ENCODE results near the gene ADA. TPM values are rescaled to one million over a fixed set of nuclear protein-coding genes. Genes with fewer than 3 reads are reported as not detected.
A peak's percentile ranks its signal among the peaks of the same experiment; 100 is the strongest.

The ADA gene
- total and polyA plus RNA-seq, 2 of the 13 experiments (the other 11 are each of a cell fraction or from before 2014, with no cell fraction given): 2.5 to 11.3 TPM

DNA sequence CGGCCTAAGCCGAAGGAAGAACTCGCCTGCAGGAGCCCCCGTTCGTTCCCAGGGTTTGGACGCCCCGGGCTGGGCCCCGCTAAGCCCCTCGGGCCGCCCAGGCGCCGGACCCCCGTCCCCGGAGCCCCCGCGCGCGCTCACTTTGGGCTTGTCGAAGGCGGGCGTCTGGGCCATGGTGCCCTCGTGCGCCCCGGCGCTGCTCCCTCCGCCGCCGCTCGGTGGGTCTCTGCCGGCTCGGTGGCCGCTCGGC lies 140 bp downstream of the ADA start (continued):
- TF ChIP-seq, protein P1, sequence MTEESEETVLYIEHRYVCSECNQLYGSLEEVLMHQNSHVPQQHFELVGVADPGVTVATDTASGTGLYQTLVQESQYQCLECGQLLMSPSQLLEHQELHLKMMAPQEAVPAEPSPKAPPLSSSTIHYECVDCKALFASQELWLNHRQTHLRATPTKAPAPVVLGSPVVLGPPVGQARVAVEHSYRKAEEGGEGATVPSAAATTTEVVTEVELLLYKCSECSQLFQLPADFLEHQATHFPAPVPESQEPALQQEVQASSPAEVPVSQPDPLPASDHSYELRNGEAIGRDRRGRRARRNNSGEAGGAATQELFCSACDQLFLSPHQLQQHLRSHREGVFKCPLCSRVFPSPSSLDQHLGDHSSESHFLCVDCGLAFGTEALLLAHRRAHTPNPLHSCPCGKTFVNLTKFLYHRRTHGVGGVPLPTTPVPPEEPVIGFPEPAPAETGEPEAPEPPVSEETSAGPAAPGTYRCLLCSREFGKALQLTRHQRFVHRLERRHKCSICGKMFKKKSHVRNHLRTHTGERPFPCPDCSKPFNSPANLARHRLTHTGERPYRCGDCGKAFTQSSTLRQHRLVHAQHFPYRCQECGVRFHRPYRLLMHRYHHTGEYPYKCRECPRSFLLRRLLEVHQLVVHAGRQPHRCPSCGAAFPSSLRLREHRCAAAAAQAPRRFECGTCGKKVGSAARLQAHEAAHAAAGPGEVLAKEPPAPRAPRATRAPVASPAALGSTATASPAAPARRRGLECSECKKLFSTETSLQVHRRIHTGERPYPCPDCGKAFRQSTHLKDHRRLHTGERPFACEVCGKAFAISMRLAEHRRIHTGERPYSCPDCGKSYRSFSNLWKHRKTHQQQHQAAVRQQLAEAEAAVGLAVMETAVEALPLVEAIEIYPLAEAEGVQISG (CRISPR knock-in tag; IDR thresholded peaks at IDR 0.05): 0 out of 2 replicates have a peak, but pooled peaks have one; percentile 28
- TF ChIP-seq CBFB (CRISPR knock-in tag; IDR thresholded peaks at IDR 0.05): no peak
- TF ChIP-seq, protein P2, sequence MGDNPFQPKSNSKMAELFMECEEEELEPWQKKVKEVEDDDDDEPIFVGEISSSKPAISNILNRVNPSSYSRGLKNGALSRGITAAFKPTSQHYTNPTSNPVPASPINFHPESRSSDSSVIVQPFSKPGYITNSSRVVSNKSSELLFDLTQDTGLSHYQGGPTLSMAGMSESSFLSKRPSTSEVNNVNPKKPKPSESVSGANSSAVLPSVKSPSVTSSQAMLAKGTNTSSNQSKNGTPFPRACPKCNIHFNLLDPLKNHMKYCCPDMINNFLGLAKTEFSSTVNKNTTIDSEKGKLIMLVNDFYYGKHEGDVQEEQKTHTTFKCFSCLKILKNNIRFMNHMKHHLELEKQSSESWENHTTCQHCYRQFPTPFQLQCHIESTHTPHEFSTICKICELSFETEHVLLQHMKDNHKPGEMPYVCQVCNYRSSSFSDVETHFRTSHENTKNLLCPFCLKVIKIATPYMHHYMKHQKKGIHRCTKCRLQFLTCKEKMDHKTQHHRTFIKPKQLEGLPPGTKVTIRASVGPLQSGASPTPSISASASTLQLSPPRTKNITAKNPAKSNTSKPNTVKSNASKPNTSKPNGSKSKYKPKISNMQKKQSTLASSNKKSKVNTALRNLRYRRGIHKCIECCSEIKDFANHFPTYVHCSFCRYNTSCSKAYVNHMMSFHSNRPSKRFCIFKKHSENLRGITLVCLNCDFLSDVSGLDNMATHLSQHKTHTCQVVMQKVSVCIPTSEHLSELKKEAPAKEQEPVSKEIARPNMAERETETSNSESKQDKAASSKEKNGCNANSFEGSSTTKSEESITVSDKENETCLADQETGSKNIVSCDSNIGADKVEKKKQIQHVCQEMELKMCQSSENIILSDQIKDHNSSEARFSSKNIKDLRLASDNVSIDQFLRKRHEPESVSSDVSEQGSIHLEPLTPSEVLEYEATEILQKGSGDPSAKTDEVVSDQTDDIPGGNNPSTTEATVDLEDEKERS (CRISPR knock-in tag; IDR thresholded peaks at IDR 0.05): no peak
- TF ChIP-seq, protein P3, sequence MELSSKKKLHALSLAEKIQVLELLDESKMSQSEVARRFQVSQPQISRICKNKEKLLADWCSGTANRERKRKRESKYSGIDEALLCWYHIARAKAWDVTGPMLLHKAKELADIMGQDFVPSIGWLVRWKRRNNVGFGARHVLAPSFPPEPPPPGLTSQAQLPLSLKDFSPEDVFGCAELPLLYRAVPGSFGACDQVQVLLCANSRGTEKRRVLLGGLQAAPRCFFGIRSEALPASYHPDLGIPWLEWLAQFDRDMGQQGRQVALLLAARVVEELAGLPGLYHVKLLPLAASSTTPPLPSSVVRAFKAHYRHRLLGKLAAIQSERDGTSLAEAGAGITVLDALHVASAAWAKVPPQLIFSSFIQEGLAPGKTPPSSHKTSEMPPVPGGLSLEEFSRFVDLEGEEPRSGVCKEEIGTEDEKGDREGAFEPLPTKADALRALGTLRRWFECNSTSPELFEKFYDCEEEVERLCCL (CRISPR knock-in tag; IDR thresholded peaks at IDR 0.05; ENCODE audit: borderline replicate concordance): no peak
- no peak for TF ChIP-seq KLF15 (CRISPR knock-in tag; IDR thresholded peaks at IDR 0.05; ENCODE audit: borderline replicate concordance)
- peak; percentile 32; the same call in 1 of the 2 replicates for TF ChIP-seq HOXA3 (CRISPR knock-in tag; IDR thresholded peaks at IDR 0.05)
- peak; percentile 33; the same call in 1 of the 2 replicates for TF ChIP-seq YEATS4 (CRISPR knock-in tag; IDR thresholded peaks at IDR 0.05; ENCODE audit: borderline replicate concordance)
- TF ChIP-seq PAF1 (CRISPR knock-in tag; IDR thresholded peaks at IDR 0.05): no peak
- no peak for TF ChIP-seq HMG20A (CRISPR knock-in tag; IDR thresholded peaks at IDR 0.05; ENCODE audit: borderline replicate concordance)
- TF ChIP-seq, protein P4, sequence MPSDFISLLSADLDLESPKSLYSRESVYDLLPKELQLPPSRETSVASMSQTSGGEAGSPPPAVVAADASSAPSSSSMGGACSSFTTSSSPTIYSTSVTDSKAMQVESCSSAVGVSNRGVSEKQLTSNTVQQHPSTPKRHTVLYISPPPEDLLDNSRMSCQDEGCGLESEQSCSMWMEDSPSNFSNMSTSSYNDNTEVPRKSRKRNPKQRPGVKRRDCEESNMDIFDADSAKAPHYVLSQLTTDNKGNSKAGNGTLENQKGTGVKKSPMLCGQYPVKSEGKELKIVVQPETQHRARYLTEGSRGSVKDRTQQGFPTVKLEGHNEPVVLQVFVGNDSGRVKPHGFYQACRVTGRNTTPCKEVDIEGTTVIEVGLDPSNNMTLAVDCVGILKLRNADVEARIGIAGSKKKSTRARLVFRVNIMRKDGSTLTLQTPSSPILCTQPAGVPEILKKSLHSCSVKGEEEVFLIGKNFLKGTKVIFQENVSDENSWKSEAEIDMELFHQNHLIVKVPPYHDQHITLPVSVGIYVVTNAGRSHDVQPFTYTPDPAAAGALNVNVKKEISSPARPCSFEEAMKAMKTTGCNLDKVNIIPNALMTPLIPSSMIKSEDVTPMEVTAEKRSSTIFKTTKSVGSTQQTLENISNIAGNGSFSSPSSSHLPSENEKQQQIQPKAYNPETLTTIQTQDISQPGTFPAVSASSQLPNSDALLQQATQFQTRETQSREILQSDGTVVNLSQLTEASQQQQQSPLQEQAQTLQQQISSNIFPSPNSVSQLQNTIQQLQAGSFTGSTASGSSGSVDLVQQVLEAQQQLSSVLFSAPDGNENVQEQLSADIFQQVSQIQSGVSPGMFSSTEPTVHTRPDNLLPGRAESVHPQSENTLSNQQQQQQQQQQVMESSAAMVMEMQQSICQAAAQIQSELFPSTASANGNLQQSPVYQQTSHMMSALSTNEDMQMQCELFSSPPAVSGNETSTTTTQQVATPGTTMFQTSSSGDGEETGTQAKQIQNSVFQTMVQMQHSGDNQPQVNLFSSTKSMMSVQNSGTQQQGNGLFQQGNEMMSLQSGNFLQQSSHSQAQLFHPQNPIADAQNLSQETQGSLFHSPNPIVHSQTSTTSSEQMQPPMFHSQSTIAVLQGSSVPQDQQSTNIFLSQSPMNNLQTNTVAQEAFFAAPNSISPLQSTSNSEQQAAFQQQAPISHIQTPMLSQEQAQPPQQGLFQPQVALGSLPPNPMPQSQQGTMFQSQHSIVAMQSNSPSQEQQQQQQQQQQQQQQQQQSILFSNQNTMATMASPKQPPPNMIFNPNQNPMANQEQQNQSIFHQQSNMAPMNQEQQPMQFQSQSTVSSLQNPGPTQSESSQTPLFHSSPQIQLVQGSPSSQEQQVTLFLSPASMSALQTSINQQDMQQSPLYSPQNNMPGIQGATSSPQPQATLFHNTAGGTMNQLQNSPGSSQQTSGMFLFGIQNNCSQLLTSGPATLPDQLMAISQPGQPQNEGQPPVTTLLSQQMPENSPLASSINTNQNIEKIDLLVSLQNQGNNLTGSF (CRISPR knock-in tag; IDR thresholded peaks at IDR 0.05): peak; percentile 54; the same call in 1 of the 2 replicates
- TF ChIP-seq IKZF4 (CRISPR knock-in tag; IDR thresholded peaks at IDR 0.05; ENCODE audit: borderline replicate concordance, low read depth, not compliant biosample characterization): peak; percentile 37
- no peak for TF ChIP-seq ZNF747 (CRISPR knock-in tag; IDR thresholded peaks at IDR 0.05; ENCODE audit: borderline replicate concordance)
- TF ChIP-seq HOXA7 (CRISPR knock-in tag; IDR thresholded peaks at IDR 0.05): no peak

Measured in HepG2 (cell line).